ENCODE results near the gene AMBP.
"Not testable (repeated sequence)": the region's sequence is repeated elsewhere in the genome, so short reads cannot be mapped to it uniquely, and the experiment has no call there.

DNA sequence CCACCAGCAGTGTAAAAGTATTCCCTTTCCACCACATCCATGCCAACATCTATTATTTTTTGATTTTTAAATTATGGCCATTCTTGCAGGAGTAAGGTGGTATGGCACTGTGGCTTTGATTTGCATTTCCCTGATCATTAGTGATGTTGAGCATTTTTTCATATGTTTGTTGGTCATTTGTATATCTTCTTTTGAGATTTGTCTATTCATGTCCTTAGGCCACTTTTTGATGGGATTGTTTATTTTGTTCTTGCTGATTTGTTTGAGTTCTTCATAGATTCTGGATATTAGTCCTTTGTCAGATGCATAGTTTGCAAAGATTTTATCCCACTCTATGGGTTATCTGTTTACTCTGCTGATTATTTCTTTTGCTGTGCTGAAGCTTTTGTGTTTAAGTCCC is 34.4 kb downstream of the AMBP start:
- not testable (repeated sequence) for TF ChIP-seq CTCF (IDR thresholded peaks at IDR 0.05); ZFX (IDR thresholded peaks at IDR 0.05; ENCODE audit: borderline replicate concordance)

Data from 22Rv1 (cell line).